ENCODE measurements around the gene HDAC5. TPM values are rescaled to one million over a fixed set of nuclear protein-coding genes. Genes with fewer than 3 reads are reported as not detected.
A peak's percentile ranks its signal among the peaks of the same experiment; 100 is the strongest.

The HDAC5 gene
- total and polyA plus RNA-seq, 7 donors, result 15.3 to 87.5 (median 58.2) TPM

GRCh38 chr17:44093231-44093900 is 30.1 kb downstream of the HDAC5 start:
- Histone ChIP-seq H3K4me1 (peaks cover 0 to 37% (median 35%) of the 10 kb centered on the region in 4 donors), H3K36me3 (peaks cover 26 to 52% (median 31%) of the 10 kb centered on the region in 4 donors), H3K9me3 (no peaks in the 10 kb centered on the region), H3K4me3 (no peak overlapping the region), H3K27ac (no peak overlapping the region), H3K27me3 (no peaks in the 10 kb centered on the region)
- DNase-seq, result no peak
- intact Hi-C loops (cut with DNase I), result no loop called here
- WGBS, 2 donors, result 92 to 94% methylated on average over 21 of the region's 21 CpGs
- TF ChIP-seq POLR2AphosphoS5 (IDR thresholded peaks at IDR 0.05) (no peak), CTCF (IDR thresholded peaks at IDR 0.05) (no peak), EP300 (IDR thresholded peaks at IDR 0.05) (no peak), POLR2A (IDR thresholded peaks at IDR 0.05) (no peak)

- Histone ChIP-seq H3K36me3 (peaks cover 27 to 61% (median 37%) of the 10 kb centered on the region in 4 donors), H3K27me3 (no peaks in the 10 kb centered on the region), H3K4me1 (peaks cover 0 to 30% (median 28%) of the 10 kb centered on the region in 4 donors), H3K27ac (no peak overlapping the region), H3K4me3 (no peak overlapping the region), H3K9me3 (no peaks in the 10 kb centered on the region)
- intact Hi-C loops (cut with DNase I), result no loop called here
- TF ChIP-seq POLR2AphosphoS5 (IDR thresholded peaks at IDR 0.05) (no peak), EP300 (IDR thresholded peaks at IDR 0.05) (no peak), POLR2A (IDR thresholded peaks at IDR 0.05) (no peak), CTCF (IDR thresholded peaks at IDR 0.05) (no peak)
- WGBS, 2 donors, result 96 to 97% methylated on average over 11 of the region's 11 CpGs
- DNase-seq, result no peak
Observed at GRCh38 chr17:44092051-44092450, 31.4 kb downstream of the HDAC5 start.

- DNase-seq, result no peak
- H3K27ac ChIP-seq, result no peak overlapping the region
- H3K36me3 ChIP-seq, result peaks cover 28 to 62% (median 37%) of the 10 kb centered on the region in 4 donors
- WGBS, 2 donors, result 93 to 94% methylated on average over 14 of the region's 14 CpGs
- H3K9me3 ChIP-seq, result no peaks in the 10 kb centered on the region
- peaks cover 0 to 30% (median 29%) of the 10 kb centered on the region in 4 donors for H3K4me1 ChIP-seq
- H3K4me3 ChIP-seq, result no peak overlapping the region
- no peaks in the 10 kb centered on the region for H3K27me3 ChIP-seq
- TF ChIP-seq CTCF (IDR thresholded peaks at IDR 0.05) (no peak), POLR2AphosphoS5 (IDR thresholded peaks at IDR 0.05) (no peak), EP300 (IDR thresholded peaks at IDR 0.05) (no peak), POLR2A (IDR thresholded peaks at IDR 0.05) (no peak)
- intact Hi-C loops (cut with DNase I), result no loop called here
Observed at GRCh38 chr17:44091200-44091997, 32.0 kb downstream of the HDAC5 start.

- no peak overlapping the region for H3K27ac ChIP-seq
- no peak for DNase-seq
- intact Hi-C loops (cut with DNase I), result no loop called here
- peaks cover 0 to 19% (median 15%) of the 10 kb centered on the region in 4 donors for H3K4me1 ChIP-seq
- H3K4me3 ChIP-seq, result no peak overlapping the region
- no peak for TF ChIP-seq POLR2A (IDR thresholded peaks at IDR 0.05)
- no peak for TF ChIP-seq POLR2AphosphoS5 (IDR thresholded peaks at IDR 0.05)
- H3K36me3 ChIP-seq, result peaks cover 45 to 85% (median 51%) of the 10 kb centered on the region in 4 donors
- no peaks in the 10 kb centered on the region for H3K9me3 ChIP-seq
- WGBS, 2 donors, result 95% methylated on average over 16 of the region's 16 CpGs
- no peaks in the 10 kb centered on the region for H3K27me3 ChIP-seq
Observed at GRCh38 chr17:44088254-44088653, 35.2 kb downstream of the HDAC5 start.

- Histone ChIP-seq H3K36me3 (peaks cover 36 to 85% (median 51%) of the 10 kb centered on the region in 4 donors), H3K27ac (peak overlapping the region; percentile 41 to 77 (median 64)), H3K9me3 (no peaks in the 10 kb centered on the region), H3K4me1 (peaks cover 0 to 19% (median 15%) of the 10 kb centered on the region in 4 donors), H3K4me3 (no peak overlapping the region), H3K27me3 (no peaks in the 10 kb centered on the region)
- DNase-seq, result no peak
- WGBS, 2 donors, result 78 to 82% methylated on average over 7 to 8 of the region's 8 CpGs
- intact Hi-C loops (cut with DNase I), result no loop called here
- TF ChIP-seq CTCF (IDR thresholded peaks at IDR 0.05) (no peak), POLR2AphosphoS5 (IDR thresholded peaks at IDR 0.05) (no peak), EP300 (IDR thresholded peaks at IDR 0.05) (no peak), POLR2A (IDR thresholded peaks at IDR 0.05) (no peak)
Observed at GRCh38 chr17:44087319-44087718, 36.1 kb downstream of the HDAC5 start.
